Adrenal gland (tissue), 5 donors: ENCODE data around the gene KCNK10.

Experiments used
- CTCF ChIP-seq, 6 experiments: fragments of 450-650 bp in 4 of 6; fragments of 200-600 bp in 2 of 6; sonication (generic) in 1 of 6; IDR thresholded peaks; 1 replicate in 5 of 6; 2 replicates in 1 of 6; pipeline versions ENCODE4 v1.5.1 to v1.8.0; 2016 to 2021; ENCODE audit warnings: antibody characterized with exemption in 6 of 6, mild to moderate bottlenecking in 2 of 6, moderate library complexity in 1 of 6
- POLR2A ChIP-seq, 2 donors: fragments of 450-650 bp; IDR thresholded peaks; one replicate each; pipeline ENCODE4 v1.6.1; 2017; ENCODE audit warnings: antibody characterized with exemption in 2 of 2, mild to moderate bottlenecking in 2 of 2, moderate library complexity in 1 of 2
- donor health status: DM: no; HTN: no; CAD: no.

DNA sequence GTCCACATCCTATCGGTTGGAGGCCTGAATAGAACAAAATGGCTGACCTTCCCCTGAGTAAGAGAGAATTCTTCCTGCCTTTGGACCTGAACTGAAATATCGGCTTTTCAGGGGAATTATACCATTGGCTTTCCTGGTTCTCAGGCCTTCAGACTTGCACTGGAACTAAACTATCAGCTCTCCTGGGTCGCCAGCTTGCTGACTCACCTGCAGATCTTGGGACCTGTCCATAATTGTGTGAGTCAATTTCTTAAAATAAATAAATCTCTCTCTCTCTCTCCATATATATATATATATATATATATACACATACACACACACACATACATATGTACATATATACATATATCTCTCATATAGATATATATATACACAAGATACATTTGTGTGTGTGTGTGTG lies 41.6 kb downstream of the KCNK10 start:
- TF ChIP-seq CTCF (IDR thresholded peaks at IDR 0.05) = no peak
- no peak for TF ChIP-seq POLR2A (IDR thresholded peaks at IDR 0.05)
